Aorta (tissue), 5 donors: ENCODE data around the gene VPS16. TPM values are rescaled to one million over a fixed set of nuclear protein-coding genes. Genes with fewer than 3 reads are reported as not detected.

ENCODE experiments used
- ATAC-seq: fragments of 200-7000 bp; cut with Tn5 transposase; one replicate; pipeline ENCODE4 v1.9.1; 2022; ENCODE audit warnings: moderate library complexity; ENCODE audit not compliant: low FRiP score
- DNase-seq, 2 donors: peaks; one replicate each; pipeline ENCODE4 v3.0.0-alpha.2; 2020
- H3K27ac ChIP-seq, 2 donors: one replicate each; pipeline ENCODE4 v1.5.1; 2013; ENCODE audit warnings: low read length in 2 of 2, mild to moderate bottlenecking in 2 of 2, moderate library complexity in 2 of 2, control low read depth in 1 of 2, inconsistent platforms in 1 of 2, low read depth in 1 of 2
- H3K27me3 ChIP-seq, 2 donors: one replicate each; pipeline ENCODE4 v1.6.1; 2013; ENCODE audit warnings: control low read depth in 1 of 2, low read length in 1 of 2, mild to moderate bottlenecking in 1 of 2, moderate library complexity in 1 of 2; ENCODE audit not compliant: insufficient read depth in 2 of 2, control insufficient read depth in 1 of 2
- H3K36me3 ChIP-seq, 2 donors: one replicate each; pipeline ENCODE4 v1.6.1; 2013; ENCODE audit warnings: control low read depth in 1 of 2, low read length in 1 of 2, mild to moderate bottlenecking in 1 of 2; ENCODE audit not compliant: insufficient read depth in 2 of 2, control insufficient read depth in 1 of 2
- H3K4me1 ChIP-seq, 2 donors: one replicate each; pipeline ENCODE4 v1.6.1; 2013; ENCODE audit warnings: low read length in 2 of 2, control low read depth in 1 of 2, mild to moderate bottlenecking in 1 of 2, moderate library complexity in 1 of 2; ENCODE audit not compliant: insufficient read depth in 2 of 2, control insufficient read depth in 1 of 2
- H3K4me3 ChIP-seq, 2 donors: one replicate each; pipeline ENCODE4 v1.5.1; 2013; ENCODE audit warnings: low read length in 2 of 2, control low read depth in 1 of 2, mild to moderate bottlenecking in 1 of 2
- H3K9me3 ChIP-seq: one replicate; pipeline ENCODE4 v1.6.1; 2013; ENCODE audit warnings: mild to moderate bottlenecking, low read length; ENCODE audit not compliant: control insufficient read depth
- WGBS, 2 donors: extraction: QIAGEN DNeasy Blood & Tissue Kit; methylation state at CpG; one replicate each; pipeline ENCODE4 v1.1.7; 2013; 5-methylcytosine and 5-hydroxymethylcytosine counted together
- intact Hi-C, 2 donors: fragments of 100-400 bp; cut with DNase I; formaldehyde crosslinking; loops; one replicate each; pipeline versions ENCODE4 v1.14.2 to v1.15.0; 2022
- polyA plus RNA-seq, 2 donors: library from polyadenylated mRNA; stranded (reverse); fragments of 200-250 nt; gene quantifications; one replicate each; pipeline ENCODE4 v1.2.3, GENCODE V29; 2013
- total RNA-seq, 2 donors: library from RNA; stranded (reverse); fragmentation: NEBNext Ultra II Directional; extraction: Animal tissue kit (Norgen Biotek cat#: 25700); gene quantifications; one replicate each; pipeline ENCODE4 v1.2.1, GENCODE V29; 2021
- donor health status: healthy with polysubstance abuse.
- donor health status: Bipolar disorder and iron deficiency.
- donor health status: DM: no; HTN: no; CAD: no.
- donor health status: DM: no; HTN: no; CAD: no.
- donor health status: DM: yes; HTN: yes; CAD: no.

Gene VPS16
- total and polyA plus RNA-seq, 4 donors = 9.1 to 102 (median 40.3) TPM

GRCh38 chr20:2849529-2849928 is 9.0 kb downstream of the VPS16 start:
- no peak for ATAC-seq
- Histone ChIP-seq H3K36me3 (no peaks in the 10 kb centered on the region), H3K9me3 (no peaks in the 10 kb centered on the region), H3K27ac (no peak overlapping the region), H3K4me1 (no peaks in the 10 kb centered on the region), H3K4me3 (no peak overlapping the region), H3K27me3 (no peaks in the 10 kb centered on the region)
- no peak for DNase-seq
- intact Hi-C loops = no loop called here
- 86 to 94% methylated on average over 4 of the region's 4 CpGs for WGBS, 2 donors

DNA sequence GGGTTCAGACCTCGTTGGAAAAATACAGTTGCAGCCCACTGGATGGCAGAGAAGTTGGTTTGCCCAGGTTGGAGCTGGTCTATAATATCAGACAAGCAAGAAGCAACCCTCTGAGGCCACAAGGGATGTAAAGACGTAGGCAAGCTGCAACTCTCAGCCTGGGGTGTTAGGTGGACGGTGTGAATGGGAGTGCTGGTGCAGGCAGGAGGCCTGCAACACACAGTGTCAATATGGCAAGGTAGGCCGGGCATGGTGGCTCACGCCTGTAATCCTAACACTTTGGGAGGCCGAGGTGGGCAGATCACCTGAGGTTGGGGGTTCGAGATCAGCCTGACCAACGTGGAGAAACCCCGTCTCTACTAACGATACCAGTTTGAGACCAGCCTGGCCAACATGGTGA is 10.5 kb downstream of the VPS16 start:
- Histone ChIP-seq H3K4me3 (no peak overlapping the region), H3K36me3 (no peaks in the 10 kb centered on the region), H3K4me1 (no peaks in the 10 kb centered on the region), H3K27ac (no peak overlapping the region), H3K9me3 (no peaks in the 10 kb centered on the region), H3K27me3 (no peaks in the 10 kb centered on the region)
- intact Hi-C loops = loop anchor here in 1 of 2 donors (5.0 kb wide), 1 partner anchor 159 kb away; the partner anchor contains the start of gene EBF4
- ATAC-seq (no peak), DNase-seq (no peak)
- 94 to 95% methylated on average over 10 of the region's 10 CpGs for WGBS, 2 donors

DNA sequence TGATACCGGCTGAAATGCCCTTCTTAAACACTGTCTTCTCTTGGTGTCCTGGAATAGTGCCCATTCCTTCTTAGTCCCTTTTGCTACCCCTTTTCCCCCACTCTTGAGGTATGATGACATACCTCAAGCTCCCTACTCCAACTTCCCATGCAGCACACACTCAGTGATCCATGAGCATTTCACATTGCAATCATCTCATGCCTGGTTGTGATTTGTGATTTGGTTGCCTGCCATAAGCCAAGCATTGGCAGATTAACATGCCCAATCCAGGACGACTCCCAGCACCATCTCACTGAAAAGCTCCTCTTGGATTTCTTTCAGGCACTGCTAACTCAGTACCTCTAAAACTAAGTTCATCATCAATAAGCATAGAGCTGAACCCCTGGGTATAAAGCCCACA is 18.0 kb downstream of the VPS16 start:
- no peak overlapping the region for H3K27ac ChIP-seq
- no peaks in the 10 kb centered on the region for H3K4me1 ChIP-seq
- 53 to 72% methylated on average over 2 of the region's 2 CpGs for WGBS, 2 donors
- no peaks in the 10 kb centered on the region for H3K27me3 ChIP-seq
- intact Hi-C loops = no loop called here
- peaks cover 0 to 1% of the 10 kb centered on the region in 2 donors for H3K36me3 ChIP-seq
- ATAC-seq (no peak), DNase-seq (no peak)
- H3K4me3 ChIP-seq = no peak overlapping the region
- H3K9me3 ChIP-seq = no peaks in the 10 kb centered on the region

DNA sequence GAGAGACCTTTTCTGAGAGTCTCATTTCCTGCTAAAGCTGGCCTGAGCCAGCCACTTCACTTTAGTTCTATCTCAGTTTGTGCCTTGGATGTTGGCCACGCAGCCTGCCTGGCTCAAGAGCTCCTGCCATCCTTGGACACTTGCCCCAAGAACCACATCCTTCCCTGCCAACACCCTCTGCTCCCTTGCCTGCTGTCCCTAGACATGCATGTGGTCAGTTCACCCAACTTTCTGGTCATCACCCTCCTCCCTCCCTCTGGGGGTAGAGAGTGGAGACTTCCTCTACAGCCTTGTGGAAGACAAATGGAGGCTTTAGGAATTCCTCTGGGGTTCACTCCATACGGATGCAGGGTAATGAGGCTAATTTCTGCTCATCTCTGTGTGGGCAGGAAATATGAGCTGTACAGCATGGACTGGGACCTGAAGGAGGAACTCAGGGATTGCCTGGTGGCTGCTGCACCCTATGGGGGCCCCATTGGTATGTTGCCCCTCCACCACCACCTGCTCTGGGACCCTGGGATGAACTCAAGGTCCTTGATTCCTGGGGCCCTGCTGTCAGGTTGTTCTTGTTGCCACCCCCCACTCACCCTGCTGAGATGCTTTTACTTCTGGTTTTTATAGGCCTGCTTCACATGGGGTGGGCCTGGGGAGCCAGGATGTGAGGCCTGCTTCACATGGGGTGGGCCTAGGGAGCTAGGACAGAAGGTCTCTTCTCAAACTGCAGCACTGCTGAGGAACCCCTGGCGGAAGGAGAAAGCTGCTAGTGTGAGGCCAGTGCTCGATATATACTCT is 19.0 kb downstream of the VPS16 start:
- ATAC-seq (no peak), DNase-seq (no peak)
- H3K4me1 ChIP-seq = no peaks in the 10 kb centered on the region
- WGBS, 2 donors = 57 to 63% methylated on average over 4 of the region's 4 CpGs
- no peak overlapping the region for H3K27ac ChIP-seq
- intact Hi-C loops = no loop called here
- H3K36me3 ChIP-seq = peaks cover 0 to 4% of the 10 kb centered on the region in 2 donors
- no peaks in the 10 kb centered on the region for H3K27me3 ChIP-seq
- no peak overlapping the region for H3K4me3 ChIP-seq
- no peaks in the 10 kb centered on the region for H3K9me3 ChIP-seq

GRCh38 chr20:2864626-2865025 is 24.1 kb downstream of the VPS16 start:
- no peaks in the 10 kb centered on the region for H3K27me3 ChIP-seq
- H3K27ac ChIP-seq = no peak overlapping the region
- intact Hi-C loops = no loop called here
- H3K4me1 ChIP-seq = no peaks in the 10 kb centered on the region
- DNase-seq (no peak), ATAC-seq (no peak)
- no peak overlapping the region for H3K4me3 ChIP-seq
- H3K36me3 ChIP-seq = peaks cover 0 to 9% of the 10 kb centered on the region in 2 donors
- WGBS, 2 donors = 95 to 97% methylated on average over 11 to 12 of the region's 12 CpGs
- no peaks in the 10 kb centered on the region for H3K9me3 ChIP-seq

DNA sequence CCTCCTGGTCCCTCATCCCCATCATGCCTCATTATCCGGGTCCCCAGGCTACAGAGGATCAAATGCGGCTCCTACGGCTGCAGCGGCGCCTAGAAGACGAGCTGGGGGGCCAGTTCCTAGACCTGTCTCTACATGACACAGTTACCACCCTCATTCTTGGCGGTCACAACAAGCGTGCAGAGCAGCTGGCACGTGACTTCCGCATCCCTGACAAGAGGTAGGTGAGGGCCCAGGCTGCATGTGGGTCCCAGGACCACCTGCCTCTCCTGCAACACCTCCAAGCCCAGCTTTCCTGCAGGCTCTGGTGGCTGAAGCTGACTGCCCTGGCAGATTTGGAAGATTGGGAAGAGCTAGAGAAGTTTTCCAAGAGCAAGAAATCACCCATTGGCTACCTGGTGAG is 24.6 kb downstream of the VPS16 start:
- DNase-seq = no peak
- Histone ChIP-seq H3K4me1 (no peaks in the 10 kb centered on the region), H3K36me3 (peaks cover 0 to 9% of the 10 kb centered on the region in 2 donors), H3K9me3 (no peaks in the 10 kb centered on the region), H3K27me3 (no peaks in the 10 kb centered on the region), H3K27ac (no peak overlapping the region), H3K4me3 (no peak overlapping the region)
- intact Hi-C loops = no loop called here
- 97 to 98% methylated on average over 10 of the region's 10 CpGs for WGBS, 2 donors
- no peak for ATAC-seq

- 96 to 100% methylated on average over 3 of the region's 3 CpGs for WGBS, 2 donors
- DNase-seq = no peak
- intact Hi-C loops = no loop called here
- Histone ChIP-seq H3K4me3 (no peak overlapping the region), H3K27me3 (no peaks in the 10 kb centered on the region), H3K9me3 (no peaks in the 10 kb centered on the region), H3K36me3 (peaks cover 0 to 9% of the 10 kb centered on the region in 2 donors), H3K4me1 (no peaks in the 10 kb centered on the region), H3K27ac (no peak overlapping the region)
- ATAC-seq = no peak
These were observed 25.1 kb downstream of the VPS16 start for GRCh38 chr20:2865630-2866029.

GRCh38 chr20:2866236-2866635 is 25.7 kb downstream of the VPS16 start:
- H3K4me3 ChIP-seq = no peak overlapping the region
- H3K36me3 ChIP-seq = peaks cover 0 to 9% of the 10 kb centered on the region in 2 donors
- no peak for ATAC-seq
- intact Hi-C loops = no loop called here
- no peaks in the 10 kb centered on the region for H3K9me3 ChIP-seq
- DNase-seq = peak in 1 of 2 donors; percentile 72
- 95 to 96% methylated on average over 11 of the region's 11 CpGs for WGBS, 2 donors
- H3K4me1 ChIP-seq = no peaks in the 10 kb centered on the region
- no peak overlapping the region for H3K27ac ChIP-seq
- H3K27me3 ChIP-seq = no peaks in the 10 kb centered on the region
